SK-N-SH (cell line): ENCODE results near the gene OSGEPL1. TPM values are rescaled to one million over a fixed set of nuclear protein-coding genes. Genes with fewer than 3 reads are reported as not detected.

Experiments
- CTCF ChIA-PET: fragments of 300-600, 350-600 bp; formaldehyde crosslinking; extraction: SDS; loops from one replicate; lab custom pipeline; 2021; lab: Yijun Ruan, JAX
- POLR2A ChIA-PET: fragments of 350-600 bp; sonication (Branson Sonifier 250); formaldehyde crosslinking; extraction: SDS; loops from one replicate; lab custom pipeline; 2020; ENCODE audit warnings: antibody characterized with exemption, inconsistent platforms; lab: Yijun Ruan, JAX
- DNase-seq: peaks from one replicate; pipeline ENCODE4 v3.0.0; 2012
- H2AFZ ChIP-seq: fragments of 200-600 bp; sonication (generic); 2 replicates; pipeline ENCODE4 v1.8.1; 2016; ENCODE audit warnings: antibody characterized with exemption, mild to moderate bottlenecking, low read depth
- H3F3A ChIP-seq: fragments of 200-600 bp; sonication (generic); replicated peaks from 2 replicates; pipeline ENCODE3; 2016; ENCODE audit warnings: antibody characterized with exemption, mild to moderate bottlenecking; ENCODE audit not compliant: insufficient read depth
- H3K27ac ChIP-seq, 2 experiments: fragments of 200-500 bp in 1 of 2; fragments of 200-600 bp in 1 of 2; sonication (Bioruptor generic) in 1 of 2; sonication (generic), shearing (Covaris generic) in 1 of 2; 2 replicates each; pipeline versions ENCODE4 v1.5.1 to v1.6.1; 2014 to 2016; ENCODE audit warnings: low read depth in 2 of 2, inconsistent platforms in 1 of 2, low read length in 1 of 2, mild to moderate bottlenecking in 1 of 2, mixed read lengths in 1 of 2
- H3K27me3 ChIP-seq: fragments of 200-600 bp; sonication (generic), shearing (Covaris generic); 2 replicates; pipeline ENCODE4 v1.6.1; 2016; ENCODE audit warnings: mixed run types; ENCODE audit not compliant: insufficient read depth
- H3K36me3 ChIP-seq, 2 experiments: fragments of 200-500 bp in 1 of 2; fragments of 200-600 bp in 1 of 2; sonication (Bioruptor generic) in 1 of 2; sonication (generic) in 1 of 2; replicated peaks in 1 of 2; 2 replicates each; pipeline versions ENCODE3 to v1.5.1; 2014 to 2016; ENCODE audit warnings: low read length in 1 of 2, mild to moderate bottlenecking in 1 of 2; ENCODE audit not compliant: insufficient read depth in 2 of 2, control insufficient read depth in 1 of 2
- H3K4me1 ChIP-seq, 2 experiments: fragments of 200-500 bp in 1 of 2; fragments of 200-600 bp in 1 of 2; sonication (Bioruptor generic) in 1 of 2; sonication (generic), shearing (Covaris generic) in 1 of 2; 2 replicates each; pipeline versions ENCODE4 v1.5.1 to v1.6.1; 2014 to 2016; ENCODE audit warnings: low read depth in 1 of 2, low read length in 1 of 2, mixed run types in 1 of 2; ENCODE audit not compliant: insufficient read depth in 2 of 2, control insufficient read depth in 1 of 2
- H3K4me2 ChIP-seq: fragments of 200-600 bp; sonication (generic), shearing (Covaris generic); 2 replicates; pipeline ENCODE4 v1.6.1; 2017; ENCODE audit warnings: mixed run types
- H3K4me3 ChIP-seq, 2 experiments: fragments of 200-500 bp in 1 of 2; fragments of 200-600 bp in 1 of 2; sonication (Bioruptor generic) in 1 of 2; sonication (generic), shearing (Covaris generic) in 1 of 2; 2 replicates each; pipeline versions ENCODE4 v1.5.1 to v1.8.1; 2014 to 2016; ENCODE audit warnings: low read depth in 2 of 2, inconsistent platforms in 1 of 2, low read length in 1 of 2, mild to moderate bottlenecking in 1 of 2, mixed read lengths in 1 of 2, moderate library complexity in 1 of 2
- H3K79me2 ChIP-seq: fragments of 200-600 bp; sonication (generic); 2 replicates; pipeline ENCODE4 v1.8.1; 2017; ENCODE audit warnings: mild to moderate bottlenecking; ENCODE audit not compliant: insufficient read depth
- H3K9ac ChIP-seq: fragments of 200-600 bp; sonication (generic); 2 replicates; pipeline ENCODE4 v1.6.1; 2017; ENCODE audit warnings: mixed run types
- H3K9me2 ChIP-seq: fragments of 200-600 bp; sonication (generic); 2 replicates; pipeline ENCODE4 v1.6.1; 2017; ENCODE audit warnings: mixed run types
- H3K9me3 ChIP-seq: fragments of 200-600 bp; sonication (generic); 2 replicates; pipeline ENCODE4 v1.6.1; 2017; ENCODE audit warnings: mixed run types, mild to moderate bottlenecking, moderate library complexity
- H4K20me1 ChIP-seq: fragments of 200-600 bp; sonication (generic); 2 replicates; pipeline ENCODE4 v1.6.1; 2017; ENCODE audit warnings: mild to moderate bottlenecking, mixed run types; ENCODE audit not compliant: insufficient read depth
- CHD2 ChIP-seq: fragments of 150-350 bp; IDR thresholded peaks from 2 replicates; pipeline ENCODE4 v1.6.1; 2018; ENCODE audit warnings: low read length; ENCODE audit not compliant: partially characterized antibody
- ELF1 ChIP-seq: IDR thresholded peaks from 2 replicates; pipeline ENCODE4 v1.4.0; 2012
- FOSL2 ChIP-seq: IDR thresholded peaks from 2 replicates; pipeline ENCODE4 v1.4.0; 2012; ENCODE audit warnings: low read depth, mild to moderate bottlenecking, moderate library complexity, borderline replicate concordance
- FOXM1 ChIP-seq: IDR thresholded peaks from 2 replicates; pipeline ENCODE4 v1.4.0; 2012; ENCODE audit warnings: low read depth, mild to moderate bottlenecking
- IRF3 ChIP-seq: fragments of 150-350 bp; IDR thresholded peaks from 2 replicates; pipeline ENCODE4 v1.6.1; 2016; ENCODE audit warnings: mild to moderate bottlenecking, low read depth, low read length
- JUND ChIP-seq: IDR thresholded peaks from 2 replicates; pipeline ENCODE4 v1.4.0; 2012
- MXI1 ChIP-seq: IDR thresholded peaks from 2 replicates; pipeline ENCODE4 v1.6.1; 2012; ENCODE audit warnings: mild to moderate bottlenecking, low read depth, low read length, improper control_type of control experiment
- NRF1 ChIP-seq: IDR thresholded peaks from 2 replicates; pipeline ENCODE4 v1.6.1; 2012; ENCODE audit warnings: low read depth, mild to moderate bottlenecking, low read length
- RAD21 ChIP-seq: IDR thresholded peaks from 2 replicates; pipeline ENCODE4 v1.6.1; 2012; ENCODE audit warnings: mild to moderate bottlenecking, low read length
- RXRA ChIP-seq: IDR thresholded peaks from 2 replicates; pipeline ENCODE4 v1.4.0; 2012; ENCODE audit warnings: low read depth, mild to moderate bottlenecking, borderline replicate concordance
- SIN3A ChIP-seq: IDR thresholded peaks from 2 replicates; pipeline ENCODE4 v1.6.1; 2012; ENCODE audit warnings: low read depth, mild to moderate bottlenecking, low read length, moderate library complexity, borderline replicate concordance
- TAF1 ChIP-seq: IDR thresholded peaks from 2 replicates; pipeline ENCODE4 v1.6.1; 2012; ENCODE audit warnings: low read depth, mild to moderate bottlenecking, low read length, moderate library complexity, borderline replicate concordance
- TCF12 ChIP-seq: IDR thresholded peaks from 2 replicates; pipeline ENCODE4 v1.4.0; 2012
- TEAD4 ChIP-seq: IDR thresholded peaks from 2 replicates; pipeline ENCODE4 v1.4.0; 2012; ENCODE audit warnings: mild to moderate bottlenecking, borderline replicate concordance; ENCODE audit not compliant: insufficient read depth
- YY1 ChIP-seq: IDR thresholded peaks from 2 replicates; pipeline ENCODE4 v1.4.0; 2012; ENCODE audit warnings: low read depth, mild to moderate bottlenecking
- ZBTB33 ChIP-seq: IDR thresholded peaks from 2 replicates; pipeline ENCODE4 v1.4.0; 2012; ENCODE audit warnings: low read depth, borderline replicate concordance
- WGBS: methylation state at CpG from one replicate; pipeline ENCODE4 v1.1.6; 2017; ENCODE audit warnings: low lambda C conversion rate; 5-methylcytosine and 5-hydroxymethylcytosine counted together
- polyA plus RNA-seq, 3 experiments: library from polyadenylated mRNA; depleted of rRNA; stranded (reverse); fragments of >200 nt; gene quantifications; 2 replicates each; pipeline ENCODE4 v1.2.3, GENCODE V29; 2012
- TF ChIP-seq, protein P1 (sequence below): IDR thresholded peaks from 2 replicates; pipeline ENCODE4 v1.4.0; 2012; ENCODE audit warnings: low read depth, borderline replicate concordance
- TF ChIP-seq, protein P2 (sequence below): IDR thresholded peaks from 2 replicates; pipeline ENCODE4 v1.4.0; 2012; ENCODE audit warnings: low read depth
- TF ChIP-seq, protein P3 (sequence below): IDR thresholded peaks from 2 replicates; pipeline ENCODE4; 2012

The OSGEPL1 gene
- polyA plus RNA-seq, 1 of the 3 experiments (the other 2 are of a cell fraction), result 5.8 TPM

GRCh38 chr2:189799531-189799930, 36.9 kb upstream of the OSGEPL1 start:
- WGBS, result 41% methylated on average over 2 of the region's 2 CpGs
- no peak for DNase-seq
- POLR2A ChIA-PET, result no interaction called here

DNA sequence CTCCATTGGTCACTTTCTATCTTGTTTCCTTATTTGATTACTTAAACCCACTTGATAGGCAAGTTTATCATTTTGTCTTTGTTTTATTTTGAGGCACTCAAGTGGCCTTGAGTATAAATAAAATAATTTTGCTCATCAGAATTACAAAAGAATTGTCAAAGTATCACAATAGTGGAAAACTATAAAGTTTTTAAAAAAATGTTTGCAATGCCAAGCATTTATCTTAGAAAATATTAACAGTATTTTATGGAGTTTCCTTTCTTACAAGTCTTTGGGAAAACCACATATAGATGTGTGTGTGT, 36.4 kb upstream of the OSGEPL1 start:
- no peak overlapping the region for H3K4me2 ChIP-seq
- peaks cover 0 to 5% of the 10 kb centered on the region in 2 experiments; a peak in 3 of 4 replicates for H3K4me1 ChIP-seq
- no peak overlapping the region for H3K4me3 ChIP-seq
- H4K20me1 ChIP-seq, result no peaks in the 10 kb centered on the region
- H3F3A ChIP-seq, result no peaks in the 10 kb centered on the region
- peaks cover 53 to 67% of the 10 kb centered on the region in 2 experiments for H3K36me3 ChIP-seq
- CTCF ChIA-PET, result interaction anchor here (0.8 to 1.6 kb wide), 12 partner anchors 8 to 382 kb away, joined by 3 to 11 read pairs (median 4); a partner anchor contains a TSS
- no peak overlapping the region for H3K27ac ChIP-seq
- no peak overlapping the region for H3K9ac ChIP-seq
- H3K27me3 ChIP-seq, result no peaks in the 10 kb centered on the region
- no peak overlapping the region for H2AFZ ChIP-seq
- no peak for DNase-seq
- no peaks in the 10 kb centered on the region for H3K9me2 ChIP-seq
- POLR2A ChIA-PET, result no interaction called here
- H3K79me2 ChIP-seq, result peaks cover 13% of the 10 kb centered on the region; the same call in 1 of the 2 replicates
- no peaks in the 10 kb centered on the region for H3K9me3 ChIP-seq
- TF ChIP-seq RXRA (no peak), SIN3A (no peak), YY1 (no peak), FOSL2 (no peak), TCF12 (no peak), FOXM1 (no peak), ZBTB33 (no peak), IRF3 (no peak)
- TF ChIP-seq, protein P1, sequence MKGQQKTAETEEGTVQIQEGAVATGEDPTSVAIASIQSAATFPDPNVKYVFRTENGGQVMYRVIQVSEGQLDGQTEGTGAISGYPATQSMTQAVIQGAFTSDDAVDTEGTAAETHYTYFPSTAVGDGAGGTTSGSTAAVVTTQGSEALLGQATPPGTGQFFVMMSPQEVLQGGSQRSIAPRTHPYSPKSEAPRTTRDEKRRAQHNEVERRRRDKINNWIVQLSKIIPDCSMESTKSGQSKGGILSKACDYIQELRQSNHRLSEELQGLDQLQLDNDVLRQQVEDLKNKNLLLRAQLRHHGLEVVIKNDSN, result no peak
- TF ChIP-seq, protein P2, sequence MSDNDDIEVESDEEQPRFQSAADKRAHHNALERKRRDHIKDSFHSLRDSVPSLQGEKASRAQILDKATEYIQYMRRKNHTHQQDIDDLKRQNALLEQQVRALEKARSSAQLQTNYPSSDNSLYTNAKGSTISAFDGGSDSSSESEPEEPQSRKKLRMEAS, result no peak

More at GRCh38 chr2:189799531-189799930, 36.9 kb upstream of the OSGEPL1 start:
- H3K9me2 ChIP-seq, result no peaks in the 10 kb centered on the region
- H3K27ac ChIP-seq, result no peak overlapping the region
- peaks cover 13% of the 10 kb centered on the region; the same call in 1 of the 2 replicates for H3K79me2 ChIP-seq
- no peaks in the 10 kb centered on the region for H3F3A ChIP-seq
- peaks cover 53 to 71% of the 10 kb centered on the region in 2 experiments for H3K36me3 ChIP-seq
- no peak overlapping the region for H3K9ac ChIP-seq
- CTCF ChIA-PET, result interaction anchor here (1.0 to 1.6 kb wide), 4 partner anchors 9 to 381 kb away, joined by 3 to 6 read pairs (median 4); partner anchors contain the start of genes ORMDL1 and PMS1
- no peak overlapping the region for H3K4me3 ChIP-seq
- no peaks in the 10 kb centered on the region for H3K27me3 ChIP-seq
- TF ChIP-seq TEAD4 (no peak), ELF1 (no peak), FOSL2 (peak; percentile 76), RXRA (no peak), IRF3 (no peak), JUND (peak; percentile 58), MXI1 (no peak), NRF1 (no peak), RAD21 (no peak), CHD2 (no peak), TCF12 (peak; percentile 81), TAF1 (no peak)
- TF ChIP-seq, protein P3, sequence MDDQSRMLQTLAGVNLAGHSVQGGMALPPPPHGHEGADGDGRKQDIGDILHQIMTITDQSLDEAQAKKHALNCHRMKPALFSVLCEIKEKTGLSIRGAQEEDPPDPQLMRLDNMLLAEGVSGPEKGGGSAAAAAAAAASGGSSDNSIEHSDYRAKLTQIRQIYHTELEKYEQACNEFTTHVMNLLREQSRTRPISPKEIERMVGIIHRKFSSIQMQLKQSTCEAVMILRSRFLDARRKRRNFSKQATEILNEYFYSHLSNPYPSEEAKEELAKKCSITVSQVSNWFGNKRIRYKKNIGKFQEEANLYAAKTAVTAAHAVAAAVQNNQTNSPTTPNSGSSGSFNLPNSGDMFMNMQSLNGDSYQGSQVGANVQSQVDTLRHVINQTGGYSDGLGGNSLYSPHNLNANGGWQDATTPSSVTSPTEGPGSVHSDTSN, result peak; percentile 38; the same call in 1 of the 2 replicates
- H2AFZ ChIP-seq, result no peak overlapping the region
- no peaks in the 10 kb centered on the region for H3K9me3 ChIP-seq
- H3K4me1 ChIP-seq, result peaks cover 0 to 5% of the 10 kb centered on the region in 2 experiments; a peak in 3 of 4 replicates
- no peaks in the 10 kb centered on the region for H4K20me1 ChIP-seq
- no peak overlapping the region for H3K4me2 ChIP-seq
